Airway epithelial cell (primary cell): ENCODE measurements around the gene MAN2B2. TPM values are rescaled to one million over a fixed set of nuclear protein-coding genes. Genes with fewer than 3 reads are reported as not detected.

Source experiments
- total RNA-seq: library from RNA; depleted of rRNA; stranded (reverse); fragments of >200 nt; gene quantifications from 2 replicates; pipeline ENCODE4 v1.2.3, GENCODE V29; 2015

The MAN2B2 gene
- total RNA-seq, result 10.0 and 17.7 TPM in 2 replicates

DNA sequence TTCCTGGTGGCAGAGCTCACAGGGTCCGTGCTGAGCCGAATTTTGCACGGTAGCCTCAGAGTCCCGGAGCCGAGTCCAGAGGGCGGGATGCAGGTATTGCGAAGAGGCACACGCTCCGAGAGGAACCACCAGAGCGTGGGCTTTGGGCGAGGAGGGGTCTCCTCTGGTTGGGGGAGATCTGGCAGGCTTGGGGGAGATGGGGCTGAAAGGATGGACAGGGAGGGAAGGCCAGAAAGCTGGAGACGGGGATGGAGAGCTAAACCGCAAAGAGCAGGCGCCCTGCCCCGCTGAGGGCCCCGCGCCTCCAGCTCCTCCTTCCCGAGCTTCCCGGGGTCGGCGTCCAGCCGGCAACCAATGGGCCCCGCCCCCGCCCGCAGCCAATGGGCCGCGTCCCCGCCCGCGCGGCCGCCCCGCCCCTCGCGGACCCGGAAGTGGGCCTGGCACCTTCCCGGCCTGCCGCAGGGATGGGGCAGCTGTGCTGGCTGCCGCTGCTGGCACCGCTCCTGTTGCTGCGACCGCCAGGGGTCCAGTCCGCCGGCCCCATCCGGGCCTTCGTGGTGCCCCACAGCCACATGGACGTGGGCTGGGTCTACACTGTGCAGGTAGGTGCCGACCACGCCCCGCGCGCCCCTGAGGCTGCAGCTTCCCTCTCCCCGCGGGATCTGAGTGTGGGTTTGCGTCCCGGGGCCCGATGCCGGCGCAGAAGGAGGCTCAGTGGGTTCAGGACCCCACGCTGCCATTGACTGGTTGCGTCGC, at the start of gene MAN2B2:
MAN2B2 (plus strand) TSS at position 443 of the 756 bp plus-strand sequence; CDS start at position 465, 22 bp downstream.

DNA sequence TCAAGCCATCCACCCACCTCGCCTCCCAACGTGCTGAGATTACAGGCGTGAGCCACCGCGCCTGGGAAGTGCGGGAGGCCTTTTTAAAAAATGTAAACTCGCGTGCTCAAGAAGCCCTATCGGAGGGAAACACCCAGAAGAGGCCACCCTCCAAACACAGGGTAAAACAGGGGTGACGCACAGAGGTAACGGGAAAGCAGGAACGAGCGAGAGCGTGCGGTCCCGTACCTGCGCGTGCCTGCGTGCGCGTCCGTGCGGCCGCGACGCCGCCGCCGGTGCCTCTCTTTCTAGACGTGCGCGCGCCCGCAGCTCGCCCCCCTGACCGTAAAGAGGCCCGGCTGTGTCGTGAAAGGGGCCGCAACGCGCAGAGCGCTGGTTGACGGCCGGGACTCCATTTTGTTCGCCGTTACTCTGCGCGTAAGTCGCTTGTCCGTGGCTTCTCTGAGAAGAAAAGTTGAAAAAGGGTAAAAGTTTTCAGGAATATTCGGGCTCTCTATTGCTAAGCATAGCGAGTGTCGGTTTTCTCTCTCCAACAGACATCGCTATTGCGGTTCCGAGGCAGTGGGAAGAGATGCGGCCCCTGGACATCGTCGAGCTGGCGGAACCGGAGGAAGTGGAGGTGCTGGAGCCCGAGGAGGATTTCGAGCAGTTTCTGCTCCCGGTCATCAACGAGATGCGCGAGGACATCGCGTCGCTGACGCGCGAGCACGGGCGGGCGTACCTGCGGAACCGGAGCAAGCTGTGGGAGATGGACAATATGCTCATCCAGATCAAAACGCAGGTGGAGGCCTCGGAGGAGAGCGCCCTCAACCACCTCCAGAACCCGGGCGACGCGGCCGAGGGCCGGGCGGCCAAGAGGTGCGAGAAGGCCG, 65.5 kb downstream of the MAN2B2 start, which contains the start of gene MRFAP1:
MRFAP1 (plus strand) TSS at position 394 of the 872 bp plus-strand sequence; CDS start at position 572, 178 bp downstream.

Other genes starting within 250 kb of the MAN2B2 start
- 1.1 and 1.2 TPM in 2 replicates for gene PPP2R2C, start 102.6 kb upstream of the MAN2B2 start, total RNA-seq
- gene MRFAP1, start 65.5 kb downstream of the MAN2B2 start, total RNA-seq, result 247 and 284 TPM in 2 replicates
- gene S100P, start 118.7 kb downstream of the MAN2B2 start, total RNA-seq, result 39.8 and 56.6 TPM in 2 replicates
- gene MRFAP1L1, start 134.7 kb downstream of the MAN2B2 start, total RNA-seq, result 51.7 and 53.5 TPM in 2 replicates
- gene BLOC1S4, start 141.0 kb downstream of the MAN2B2 start, total RNA-seq, result 25.5 and 29.6 TPM in 2 replicates
- 11.5 and 16.0 TPM in 2 replicates for gene KIAA0232, start 207.5 kb downstream of the MAN2B2 start, total RNA-seq